Subcutaneous adipose tissue (tissue), 4 donors: ENCODE data around the gene FAM186B. TPM values are rescaled to one million over a fixed set of nuclear protein-coding genes. Genes with fewer than 3 reads are reported as not detected.

Source experiments
- CTCF ChIP-seq: fragments of 450-650 bp; IDR thresholded peaks from one replicate; pipeline ENCODE4 v1.5.1; 2016; ENCODE audit warnings: low read depth, mild to moderate bottlenecking, control low read depth, antibody characterized with exemption, moderate library complexity
- total RNA-seq, 4 donors: library from RNA; depleted of rRNA; stranded (reverse); fragments of >200 nt; gene quantifications; one replicate each; pipeline ENCODE4 v1.1.0, GENCODE V29; 2016

Gene FAM186B
- total RNA-seq, 4 donors from 2014 or later = 0.17 to 0.66 (median 0.53) TPM

DNA sequence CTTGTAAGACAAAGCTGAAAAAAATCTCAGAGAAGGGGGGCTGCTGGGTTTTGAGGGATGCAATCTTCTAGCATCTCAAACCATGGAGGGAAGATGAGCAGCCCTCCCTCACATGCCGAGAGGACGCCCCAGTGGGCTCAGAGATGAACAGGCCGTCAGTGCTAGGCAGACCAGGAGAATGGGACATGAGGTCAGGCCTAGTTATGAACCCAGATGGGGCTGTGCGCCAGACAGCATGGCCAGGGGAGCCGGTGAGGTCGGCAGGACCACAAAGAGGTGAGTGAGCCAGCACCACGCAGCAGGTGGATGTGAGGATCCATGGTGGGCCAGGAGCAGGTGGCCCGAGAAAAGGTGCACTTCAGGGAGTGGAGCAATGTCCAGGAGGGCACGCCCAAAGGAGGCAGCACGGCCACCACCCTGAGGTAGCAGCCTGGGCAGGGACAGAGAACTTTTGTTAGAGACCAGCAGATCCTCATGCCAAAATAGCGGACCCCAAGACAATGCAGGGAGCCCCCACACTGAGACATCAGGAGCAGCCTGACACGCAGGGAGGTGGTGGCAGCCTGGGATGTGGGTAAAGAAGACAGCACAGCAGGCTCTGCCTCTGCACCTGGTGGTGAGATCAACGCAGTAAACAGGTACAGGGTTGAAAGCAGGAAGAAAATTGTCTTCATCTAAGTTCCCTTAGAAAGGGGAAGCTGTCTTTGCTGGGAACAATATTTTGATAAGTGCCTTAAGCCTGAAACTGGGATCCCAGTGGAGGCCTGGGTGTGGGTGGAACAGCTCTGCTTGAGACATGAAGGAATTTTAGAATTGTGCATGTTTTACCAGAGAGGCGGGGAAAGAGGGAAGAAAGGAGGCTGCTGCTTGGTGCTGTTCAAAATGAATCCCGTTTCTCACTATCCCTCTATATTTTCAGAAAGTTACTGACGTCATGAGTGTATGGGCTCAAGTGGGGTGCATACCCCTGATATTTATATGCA is 19.7 kb downstream of the FAM186B start:
- no peak for TF ChIP-seq CTCF

DNA sequence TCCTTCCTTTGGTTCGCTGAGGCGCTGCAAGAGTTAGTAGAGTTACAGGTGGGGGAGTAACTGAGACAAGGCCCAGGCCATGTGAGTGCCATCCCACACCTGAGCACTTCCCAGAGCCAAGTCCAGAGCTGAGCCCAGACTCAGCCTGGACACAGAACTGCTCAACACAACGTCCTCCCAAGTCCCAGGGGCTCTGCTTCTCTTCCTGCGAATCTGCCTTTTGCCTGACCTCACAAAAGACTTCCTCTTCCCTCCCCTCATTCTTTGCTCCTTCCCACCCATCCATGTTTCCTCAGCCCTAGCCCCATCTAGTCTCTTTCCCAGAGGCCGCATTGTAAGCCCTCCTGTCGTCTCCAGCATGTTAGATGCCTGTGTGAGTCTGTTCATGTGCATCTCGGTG is 20.8 kb downstream of the FAM186B start:
- no peak for TF ChIP-seq CTCF

GRCh38 chr12:49583366-49584094 is 21.9 kb downstream of the FAM186B start:
- no peak for TF ChIP-seq CTCF

- TF ChIP-seq CTCF = no peak
Observed at GRCh38 chr12:49582850-49583249, 22.6 kb downstream of the FAM186B start.

- TF ChIP-seq CTCF = no peak
Observed at GRCh38 chr12:49582201-49582600, 23.2 kb downstream of the FAM186B start.

DNA sequence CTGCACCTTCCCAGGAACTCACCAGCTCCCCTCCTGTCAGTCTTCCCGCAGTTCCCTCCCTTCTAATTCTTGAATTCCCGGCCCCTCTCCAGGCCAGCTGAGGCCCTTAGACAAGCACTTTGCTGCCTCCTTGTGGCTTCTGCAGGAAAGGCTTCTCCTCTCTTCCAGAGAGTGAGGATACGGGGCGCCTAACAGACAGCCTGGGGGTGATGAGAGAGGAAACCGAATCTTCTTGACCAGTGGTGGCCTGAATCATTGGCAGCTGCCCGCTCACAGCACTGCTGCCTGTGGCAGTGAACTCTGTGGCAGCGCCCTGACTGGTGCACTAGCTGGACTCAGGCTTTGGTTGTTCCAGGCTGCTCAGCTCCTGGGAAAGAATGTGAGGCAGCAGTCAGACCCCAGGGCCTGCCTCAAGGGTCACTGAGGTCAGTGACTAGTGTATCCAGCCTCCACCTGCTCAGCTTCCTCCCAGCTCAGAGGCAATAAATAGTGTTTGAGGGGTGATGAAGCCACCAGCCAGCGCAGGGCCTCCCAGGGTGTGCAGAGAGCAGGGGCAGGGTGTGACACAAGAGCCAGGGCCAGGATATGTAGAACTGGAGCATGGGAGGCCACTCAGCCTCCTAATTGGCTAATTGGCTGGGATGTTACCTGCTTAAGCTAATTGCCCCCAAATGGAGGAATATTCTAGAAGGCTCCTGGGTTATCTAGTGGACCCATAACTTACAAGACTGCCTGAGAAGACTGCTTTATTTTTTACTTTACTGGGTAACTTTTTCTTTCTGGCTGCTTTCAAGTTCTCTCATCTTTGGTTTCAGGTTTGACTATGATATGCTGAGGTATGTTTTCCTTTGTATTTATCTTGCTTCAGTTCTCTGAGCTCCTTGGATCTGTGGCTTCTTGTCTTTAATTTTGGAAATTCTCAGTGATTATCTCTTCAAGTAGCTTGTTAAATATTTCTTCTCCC is 24.6 kb downstream of the FAM186B start:
- no peak for TF ChIP-seq CTCF
